IPS-NIHi7 (cell line): ENCODE measurements around the gene ZMYM4.
"Not testable (repeated sequence)": the region's sequence is repeated elsewhere in the genome, so short reads cannot be mapped to it uniquely, and the experiment has no call there.

Experiments used
- DNase-seq: peaks from one replicate; pipeline ENCODE4 v3.0.0; 2012; ENCODE audit warnings: mixed read lengths; ENCODE audit errors: extremely low spot score

ZMYM4 gene

DNA sequence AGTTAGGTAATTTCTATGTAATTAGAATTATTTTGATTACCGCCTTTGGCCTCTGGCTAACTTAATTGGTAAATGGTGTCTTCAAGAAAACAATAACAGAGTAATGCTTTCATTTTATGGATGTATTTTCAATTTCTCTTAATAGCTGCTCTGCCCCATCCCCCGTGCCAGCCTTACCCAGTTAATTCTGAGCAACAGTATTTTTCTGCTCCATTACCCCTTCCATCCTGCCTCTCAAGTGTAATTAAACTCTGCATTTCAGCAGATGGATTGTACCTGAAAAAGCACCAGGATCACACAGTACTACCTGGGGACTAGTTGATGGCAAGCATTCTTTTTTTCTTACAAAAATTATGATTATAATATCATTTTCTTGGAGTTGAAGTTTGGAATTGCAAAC, 184.5 kb downstream of the ZMYM4 start:
- no peak for DNase-seq

DNA sequence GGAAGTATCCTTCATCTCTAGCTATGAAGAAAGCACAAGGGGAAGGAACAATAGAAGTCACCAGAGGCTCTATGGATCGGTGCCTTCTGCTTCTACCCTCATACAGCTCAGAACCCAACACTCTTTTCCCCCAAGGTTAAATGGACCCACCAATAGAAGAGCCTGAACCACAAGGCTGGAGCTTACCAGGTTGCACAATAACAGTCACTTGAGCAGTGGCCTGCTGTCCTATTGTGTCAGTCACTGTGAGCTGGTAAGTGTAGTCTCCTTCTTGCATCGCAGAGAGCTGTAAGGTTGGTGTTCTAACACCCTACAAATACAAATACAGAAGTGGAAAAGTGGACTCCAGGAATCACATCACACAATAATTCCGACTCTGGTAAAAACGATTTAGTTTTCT, 185.7 kb downstream of the ZMYM4 start:
- DNase-seq: no peak

DNA sequence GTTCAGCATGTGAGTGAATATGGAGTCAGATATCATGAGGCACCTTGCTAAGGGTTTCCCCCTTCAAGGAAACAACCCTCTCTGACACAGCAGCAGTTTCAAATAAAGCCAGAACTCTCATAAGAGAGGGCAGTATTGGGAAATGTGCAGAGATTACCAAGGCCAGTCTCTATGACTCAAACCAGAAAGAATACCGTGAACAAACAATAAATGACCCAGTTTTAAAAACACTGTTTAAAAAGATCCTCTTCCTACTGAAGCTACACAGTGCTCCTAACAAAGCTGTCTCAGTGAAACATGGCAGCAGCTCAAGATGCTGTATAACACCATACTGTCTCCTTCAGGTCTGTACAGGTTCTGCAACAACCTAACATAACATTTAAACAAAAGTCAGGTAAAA, 186.1 kb downstream of the ZMYM4 start:
- DNase-seq: no peak

- DNase-seq: no peak
These were observed 192.3 kb downstream of the ZMYM4 start for GRCh38 chr1:35460796-35461195.

GRCh38 chr1:35461966-35462651, 193.6 kb downstream of the ZMYM4 start:
- no peak for DNase-seq

DNA sequence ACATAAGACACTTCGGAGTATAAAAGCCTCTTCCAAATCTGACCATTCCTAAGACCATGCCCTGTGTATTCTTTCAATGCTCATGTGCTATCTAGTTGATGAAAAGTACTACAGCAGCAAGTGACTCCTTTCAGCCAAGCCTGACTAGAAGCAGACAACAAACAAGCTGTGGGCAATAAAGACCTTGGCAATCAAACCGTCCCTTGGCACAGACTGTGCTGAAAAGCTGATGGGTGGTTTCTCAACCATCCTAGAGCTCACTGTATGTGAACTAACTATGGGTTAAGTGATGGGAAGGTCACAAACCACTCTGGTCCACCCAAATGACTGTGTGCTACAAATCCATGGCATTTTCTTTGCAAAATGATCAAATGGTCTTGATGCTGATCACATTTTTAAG, 194.7 kb downstream of the ZMYM4 start:
- no peak for DNase-seq

DNA sequence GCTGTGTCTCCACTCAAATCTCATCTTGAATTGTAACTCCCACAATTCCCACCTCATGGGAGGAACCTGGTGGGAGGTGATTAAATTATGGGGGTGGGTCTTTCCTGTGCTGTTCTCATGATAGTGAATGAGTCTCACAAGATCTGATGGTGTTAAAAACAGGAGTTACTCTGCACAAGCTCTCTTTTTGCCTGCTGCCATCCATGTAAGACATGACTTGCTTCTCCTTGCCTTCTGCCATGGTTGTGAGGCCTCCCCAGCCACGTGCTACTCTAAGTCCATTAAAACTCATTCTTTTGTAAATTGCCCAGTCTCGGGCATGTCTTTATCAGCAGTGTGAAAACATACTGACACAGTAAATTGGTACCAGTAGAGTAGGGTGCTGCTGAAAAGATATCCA, 195.2 kb downstream of the ZMYM4 start:
- not testable (repeated sequence) for DNase-seq

GRCh38 chr1:35466120-35466519, 197.6 kb downstream of the ZMYM4 start:
- DNase-seq: no peak

- DNase-seq: peak; percentile 34
These were observed 202.6 kb downstream of the ZMYM4 start for GRCh38 chr1:35470977-35471613.
